ENCODE measurements around the gene FBXW7. TPM values are rescaled to one million over a fixed set of nuclear protein-coding genes. Genes with fewer than 3 reads are reported as not detected.
A peak's percentile ranks its signal among the peaks of the same experiment; 100 is the strongest.

Gene FBXW7
- total RNA-seq, 1 experiment from 2014 or later = 23.0 TPM

DNA sequence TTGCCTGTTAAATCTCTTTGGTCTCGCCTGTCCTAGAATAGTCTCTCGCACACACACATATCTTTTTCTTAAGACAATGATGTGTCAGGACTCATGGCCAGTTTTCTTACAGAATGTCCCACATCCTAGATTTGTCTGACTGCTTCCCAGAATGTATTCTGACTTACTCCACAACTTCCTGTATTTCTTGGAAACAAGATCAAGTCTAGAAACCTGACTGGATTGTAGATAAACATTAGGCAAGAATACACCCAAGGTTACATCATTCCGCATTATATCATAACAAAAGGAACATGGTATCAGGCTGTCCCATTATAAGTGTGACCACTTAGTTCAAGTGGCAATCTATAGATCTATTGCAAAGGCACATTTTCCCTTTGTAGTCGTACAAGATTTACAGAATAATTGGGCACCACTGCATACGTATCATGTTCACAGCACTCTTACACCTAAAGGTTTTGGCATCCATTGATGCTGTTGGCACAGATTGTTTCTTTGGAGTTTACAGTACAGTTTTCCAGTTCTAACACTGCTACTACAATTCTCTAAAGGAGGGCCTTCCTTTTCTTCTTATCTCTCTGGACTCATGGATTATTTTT is 56.4 kb downstream of the FBXW7 start (continued):
- TF ChIP-seq E2F1 (CRISPR knock-in tag; IDR thresholded peaks at IDR 0.05) (no peak), NR2C2 (CRISPR knock-in tag; IDR thresholded peaks at IDR 0.05) (no peak), JAZF1 (CRISPR knock-in tag; IDR thresholded peaks at IDR 0.05) (no peak)
- TF ChIP-seq, protein P1, sequence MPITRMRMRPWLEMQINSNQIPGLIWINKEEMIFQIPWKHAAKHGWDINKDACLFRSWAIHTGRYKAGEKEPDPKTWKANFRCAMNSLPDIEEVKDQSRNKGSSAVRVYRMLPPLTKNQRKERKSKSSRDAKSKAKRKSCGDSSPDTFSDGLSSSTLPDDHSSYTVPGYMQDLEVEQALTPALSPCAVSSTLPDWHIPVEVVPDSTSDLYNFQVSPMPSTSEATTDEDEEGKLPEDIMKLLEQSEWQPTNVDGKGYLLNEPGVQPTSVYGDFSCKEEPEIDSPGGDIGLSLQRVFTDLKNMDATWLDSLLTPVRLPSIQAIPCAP (CRISPR knock-in tag; IDR thresholded peaks at IDR 0.05) = no peak

DNA sequence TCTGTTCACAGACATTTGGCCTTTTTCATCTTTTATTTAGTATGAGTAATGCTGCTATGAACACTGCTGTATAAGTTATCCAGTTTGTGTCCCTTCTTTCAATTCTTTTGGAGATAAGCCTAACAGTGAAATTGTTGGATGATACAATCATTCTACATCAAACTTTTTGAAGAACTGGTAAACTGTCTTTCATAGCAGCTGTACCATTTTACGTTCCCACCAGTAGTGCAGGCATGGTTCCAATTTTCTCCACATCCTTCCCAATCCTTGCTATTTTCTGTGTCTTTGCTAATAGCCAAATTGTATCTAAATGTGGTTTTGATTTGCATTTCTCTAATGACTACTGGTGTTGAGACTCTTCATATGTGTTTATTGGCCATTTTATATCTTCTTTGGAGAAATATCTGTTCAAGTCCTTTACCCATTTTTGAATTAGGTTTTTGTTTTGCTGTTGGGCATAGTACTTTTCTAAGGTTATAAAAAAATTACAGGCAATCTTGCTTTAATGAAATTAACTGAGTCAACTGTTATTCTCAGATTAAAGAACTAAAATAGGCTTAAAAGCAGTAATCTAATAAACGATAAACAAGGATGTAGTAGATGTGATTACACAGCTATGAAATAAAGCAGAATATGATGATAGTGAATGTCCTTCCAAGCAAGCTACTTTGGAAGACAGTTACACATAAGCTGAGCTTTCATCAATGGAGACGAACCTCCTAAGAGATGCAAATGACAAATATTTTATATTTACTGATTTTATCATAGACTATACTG is 57.2 kb downstream of the FBXW7 start:
- TF ChIP-seq, protein P2, sequence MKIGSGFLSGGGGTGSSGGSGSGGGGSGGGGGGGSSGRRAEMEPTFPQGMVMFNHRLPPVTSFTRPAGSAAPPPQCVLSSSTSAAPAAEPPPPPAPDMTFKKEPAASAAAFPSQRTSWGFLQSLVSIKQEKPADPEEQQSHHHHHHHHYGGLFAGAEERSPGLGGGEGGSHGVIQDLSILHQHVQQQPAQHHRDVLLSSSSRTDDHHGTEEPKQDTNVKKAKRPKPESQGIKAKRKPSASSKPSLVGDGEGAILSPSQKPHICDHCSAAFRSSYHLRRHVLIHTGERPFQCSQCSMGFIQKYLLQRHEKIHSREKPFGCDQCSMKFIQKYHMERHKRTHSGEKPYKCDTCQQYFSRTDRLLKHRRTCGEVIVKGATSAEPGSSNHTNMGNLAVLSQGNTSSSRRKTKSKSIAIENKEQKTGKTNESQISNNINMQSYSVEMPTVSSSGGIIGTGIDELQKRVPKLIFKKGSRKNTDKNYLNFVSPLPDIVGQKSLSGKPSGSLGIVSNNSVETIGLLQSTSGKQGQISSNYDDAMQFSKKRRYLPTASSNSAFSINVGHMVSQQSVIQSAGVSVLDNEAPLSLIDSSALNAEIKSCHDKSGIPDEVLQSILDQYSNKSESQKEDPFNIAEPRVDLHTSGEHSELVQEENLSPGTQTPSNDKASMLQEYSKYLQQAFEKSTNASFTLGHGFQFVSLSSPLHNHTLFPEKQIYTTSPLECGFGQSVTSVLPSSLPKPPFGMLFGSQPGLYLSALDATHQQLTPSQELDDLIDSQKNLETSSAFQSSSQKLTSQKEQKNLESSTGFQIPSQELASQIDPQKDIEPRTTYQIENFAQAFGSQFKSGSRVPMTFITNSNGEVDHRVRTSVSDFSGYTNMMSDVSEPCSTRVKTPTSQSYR (CRISPR knock-in tag; IDR thresholded peaks at IDR 0.05) = no peak
- no peak for TF ChIP-seq ZNF671 (CRISPR knock-in tag; IDR thresholded peaks at IDR 0.05)
- TF ChIP-seq ZMAT4 (CRISPR knock-in tag; IDR thresholded peaks at IDR 0.05) = no peak
- TF ChIP-seq ZBTB43 (CRISPR knock-in tag; IDR thresholded peaks at IDR 0.05) = no peak
- no peak for TF ChIP-seq EMX1 (CRISPR knock-in tag; IDR thresholded peaks at IDR 0.05)
- TF ChIP-seq TEAD1 (CRISPR knock-in tag; IDR thresholded peaks at IDR 0.05) = no peak
- TF ChIP-seq, protein P3, sequence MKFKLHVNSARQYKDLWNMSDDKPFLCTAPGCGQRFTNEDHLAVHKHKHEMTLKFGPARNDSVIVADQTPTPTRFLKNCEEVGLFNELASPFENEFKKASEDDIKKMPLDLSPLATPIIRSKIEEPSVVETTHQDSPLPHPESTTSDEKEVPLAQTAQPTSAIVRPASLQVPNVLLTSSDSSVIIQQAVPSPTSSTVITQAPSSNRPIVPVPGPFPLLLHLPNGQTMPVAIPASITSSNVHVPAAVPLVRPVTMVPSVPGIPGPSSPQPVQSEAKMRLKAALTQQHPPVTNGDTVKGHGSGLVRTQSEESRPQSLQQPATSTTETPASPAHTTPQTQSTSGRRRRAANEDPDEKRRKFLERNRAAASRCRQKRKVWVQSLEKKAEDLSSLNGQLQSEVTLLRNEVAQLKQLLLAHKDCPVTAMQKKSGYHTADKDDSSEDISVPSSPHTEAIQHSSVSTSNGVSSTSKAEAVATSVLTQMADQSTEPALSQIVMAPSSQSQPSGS (CRISPR knock-in tag; IDR thresholded peaks at IDR 0.05; ENCODE audit: borderline replicate concordance, low read depth) = no peak
- TF ChIP-seq MYBL2 (CRISPR knock-in tag; IDR thresholded peaks at IDR 0.05) = no peak
- TF ChIP-seq ZNF317 (CRISPR knock-in tag; IDR thresholded peaks at IDR 0.05; ENCODE audit: borderline replicate concordance, low read depth) = no peak
- H3K4me1 Mint-ChIP-seq = peaks cover 19% of the 10 kb centered on the region
- H3K27ac Mint-ChIP-seq = no peak overlapping the region
- H3K36me3 Mint-ChIP-seq = peaks cover 18% of the 10 kb centered on the region
- DNase-seq (ENCODE audit: low spot score) (no peak), ATAC-seq (no peak)
- POLR2A ChIA-PET = no interaction called here
- H3K4me3 Mint-ChIP-seq = no peak overlapping the region
- CTCF ChIA-PET = interaction anchor here (1.3 kb wide), 1 partner anchor 22 kb away, joined by 3 read pairs; no protein-coding TSS in a partner anchor
- H3K9me3 Mint-ChIP-seq = peaks cover 20% of the 10 kb centered on the region
- no peaks in the 10 kb centered on the region for H3K27me3 Mint-ChIP-seq (ENCODE audit: low read depth)

DNA sequence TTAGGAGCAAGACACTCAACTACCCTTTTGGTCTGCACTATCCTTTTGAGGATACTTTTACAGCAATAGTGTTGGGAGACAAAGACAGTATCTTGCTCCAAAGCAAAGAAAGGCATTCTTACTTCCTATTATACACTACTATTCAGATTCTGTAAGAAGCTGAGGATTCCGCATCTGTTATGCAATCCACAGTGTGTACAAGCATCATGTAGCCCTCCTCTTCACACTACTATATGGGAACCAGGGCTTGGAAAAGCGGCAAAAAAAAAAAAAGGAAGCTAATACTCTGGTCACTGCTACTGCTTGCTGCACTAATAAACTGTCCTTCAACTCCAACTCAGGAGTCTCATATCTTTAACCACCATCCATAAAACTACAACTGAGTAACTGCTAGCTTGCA is 59.1 kb downstream of the FBXW7 start:
- ChIA-PET POLR2A (no interaction called here), CTCF (interaction anchor here (0.8 kb wide), 1 partner anchor 24 kb away, joined by 3 read pairs; no protein-coding TSS in a partner anchor)
- DNase-seq (ENCODE audit: low spot score) (no peak), ATAC-seq (no peak)
- H3K36me3 Mint-ChIP-seq = peaks cover 8% of the 10 kb centered on the region
- no peak for TF ChIP-seq GTF2I (CRISPR knock-in tag; conservative IDR thresholded peaks at IDR 0.05)
- TF ChIP-seq IRF2 (CRISPR knock-in tag; IDR thresholded peaks at IDR 0.05; ENCODE audit: borderline replicate concordance, low read depth) = no peak
- TF ChIP-seq, protein P1 (CRISPR knock-in tag; IDR thresholded peaks at IDR 0.05) = no peak
- TF ChIP-seq MAX (CRISPR knock-in tag; IDR thresholded peaks at IDR 0.05) = no peak
- no peaks in the 10 kb centered on the region for H3K27me3 Mint-ChIP-seq (ENCODE audit: low read depth)
- H3K4me3 Mint-ChIP-seq = no peak overlapping the region
- peaks cover 12% of the 10 kb centered on the region for H3K9me3 Mint-ChIP-seq
- peaks cover 19% of the 10 kb centered on the region for H3K4me1 Mint-ChIP-seq
- peak overlapping the region; percentile 65; the same call in 1 of the 2 replicates for H3K27ac Mint-ChIP-seq

Measured in WTC11 (cell line).